K562 (cell line): ENCODE data around the gene REXO2. TPM values are rescaled to one million over a fixed set of nuclear protein-coding genes. Genes with fewer than 3 reads are reported as not detected.
A peak's percentile ranks its signal among the peaks of the same experiment; 100 is the strongest.

Experiments used
- ATAC-seq: fragments of 200-7000 bp; cut with Tn5 transposase; 3 replicates; pipeline ENCODE4 v1.9.1; 2020; ENCODE audit warnings: moderate library complexity
- BruUV-seq: library from RNA; stranded (reverse); fragments of 400-500 nt; replicated peaks from 2 replicates; lab custom pipeline; 2021; lab: Mats Ljungman, UMichigan
- CTCF ChIA-PET: fragments of 300-600 bp; formaldehyde crosslinking; extraction: SDS; loops from one replicate; lab custom pipeline; 2021; ENCODE audit warnings: low intra/inter-chr PET ratio; lab: Yijun Ruan, JAX
- POLR2A ChIA-PET: fragments of 300-600, 350-650 bp; sonication (Branson Sonifier 250); formaldehyde crosslinking; extraction: SDS; loops from one replicate; lab custom pipeline; 2021; ENCODE audit warnings: antibody characterized with exemption, inconsistent platforms; lab: Yijun Ruan, JAX
- DNase-seq, 4 experiments: peaks; one replicate each; pipeline versions ENCODE4 v3.0.0 to v3.0.0-alpha.2; 2011 to 2018; ENCODE audit warnings: low spot score in 3 of 4, mixed read lengths in 3 of 4; ENCODE audit errors: extremely low read depth in 1 of 4
- FAIRE-seq: peaks from 2 replicates; lab custom pipeline; 2011; peaks lifted over from hg19 to GRCh38; lab: Jason Lieb, UNC
- H2AFZ ChIP-seq: 2 replicates; pipeline ENCODE4 v1.6.0; 2011; ENCODE audit warnings: low read depth, low read length, control low read depth, inconsistent platforms
- H3K27ac ChIP-seq: fragments of 200-600 bp; 3 replicates; pipeline ENCODE4 v1.8.0; 2011; ENCODE audit warnings: low read depth, mild to moderate bottlenecking, control low read depth, inconsistent platforms, low read length, moderate library complexity, mixed read lengths; ENCODE audit errors: extremely low read depth
- H3K27me3 ChIP-seq, 2 experiments: fragments of 300-600 bp in 1 of 2; 2 replicates in 1 of 2; 3 replicates in 1 of 2; pipeline versions ENCODE4 v1.6.0 to v1.8.0; 2011; ENCODE audit warnings: inconsistent platforms in 2 of 2, low read length in 2 of 2, mild to moderate bottlenecking in 1 of 2, mixed read lengths in 1 of 2, moderate library complexity in 1 of 2; ENCODE audit not compliant: control insufficient read depth in 2 of 2, insufficient read depth in 2 of 2
- H3K36me3 ChIP-seq: fragments of 300-600 bp; 3 replicates; pipeline ENCODE4 v1.8.0; 2011; ENCODE audit warnings: mild to moderate bottlenecking, low read length, inconsistent platforms; ENCODE audit not compliant: control insufficient read depth, insufficient read depth
- H3K4me1 ChIP-seq, 2 experiments: fragments of 200-600 bp in 1 of 2; replicated peaks in 1 of 2; 2 replicates in 1 of 2; 3 replicates in 1 of 2; pipeline versions ENCODE4 v1.5.1 to v1.8.0; 2011; ENCODE audit warnings: inconsistent platforms in 2 of 2, low read length in 2 of 2, mild to moderate bottlenecking in 1 of 2, mixed read lengths in 1 of 2, moderate library complexity in 1 of 2; ENCODE audit not compliant: control insufficient read depth in 2 of 2, insufficient read depth in 2 of 2
- H3K4me2 ChIP-seq: 2 replicates; pipeline ENCODE4 v1.6.1; 2011; ENCODE audit warnings: low read length, control low read depth, inconsistent platforms, mixed read lengths; ENCODE audit not compliant: insufficient read depth
- H3K4me3 ChIP-seq: fragments of 200-600 bp; sonication (generic), shearing (Covaris generic); 2 replicates; pipeline ENCODE4 v1.5.1; 2016; ENCODE audit warnings: control low read depth, inconsistent platforms
- H3K79me2 ChIP-seq: fragments of 200-600 bp; 3 replicates; pipeline ENCODE4 v1.8.0; 2011; ENCODE audit warnings: low read length, inconsistent platforms; ENCODE audit not compliant: control insufficient read depth, insufficient read depth
- H3K9ac ChIP-seq, 2 experiments: 2 replicates each; pipeline versions ENCODE4 v1.6.0 to v1.6.1; 2011; ENCODE audit warnings: low read depth in 2 of 2, low read length in 2 of 2, control low read depth in 1 of 2, inconsistent platforms in 1 of 2, mild to moderate bottlenecking in 1 of 2, mixed read lengths in 1 of 2; ENCODE audit not compliant: insufficient read depth in 1 of 2
- H3K9me1 ChIP-seq: one replicate; pipeline ENCODE4 v1.6.0; 2011; ENCODE audit warnings: inconsistent platforms, mild to moderate bottlenecking, low read length, moderate library complexity; ENCODE audit not compliant: control insufficient read depth, insufficient read depth
- H3K9me3 ChIP-seq: replicated peaks from 2 replicates; pipeline ENCODE4 v1.5.1; 2011; ENCODE audit warnings: low read depth, low read length, inconsistent platforms; ENCODE audit not compliant: control insufficient read depth, insufficient read depth
- H4K20me1 ChIP-seq: replicated peaks from 2 replicates; pipeline ENCODE4 v1.6.1; 2011; ENCODE audit warnings: low read length, inconsistent platforms, mixed read lengths; ENCODE audit not compliant: control insufficient read depth, insufficient read depth
- POLR2A ChIP-seq: fragments of 450-650 bp; conservative IDR thresholded peaks from 2 replicates; pipeline ENCODE4 v1.6.1; 2016
- RBBP5 ChIP-seq: fragments of 200-600 bp; sonication (generic); IDR thresholded peaks from 2 replicates; pipeline ENCODE4 v1.6.1; 2012; ENCODE audit warnings: borderline replicate concordance, mild to moderate bottlenecking, low read length, control low read depth, inconsistent platforms; ENCODE audit not compliant: insufficient read depth, poor library complexity, severe bottlenecking
- SMARCC2 ChIP-seq: fragments of 450-650 bp; IDR thresholded peaks from 2 replicates; pipeline ENCODE4 v1.6.1; 2017; ENCODE audit warnings: antibody characterized with exemption, moderate library complexity, mild to moderate bottlenecking, low read depth
- SOX6 ChIP-seq: fragments of 450-650 bp; IDR thresholded peaks from 2 replicates; pipeline ENCODE4 v1.6.1; 2014; ENCODE audit warnings: mild to moderate bottlenecking
- STAT5A ChIP-seq: IDR thresholded peaks from 2 replicates; pipeline ENCODE4 v1.6.1; 2012; ENCODE audit warnings: low read length, inconsistent platforms, borderline replicate concordance
- ZC3H8 ChIP-seq: fragments of 450-650 bp; IDR thresholded peaks from 2 replicates; pipeline ENCODE4 v1.6.1; 2017
- ZNF347 ChIP-seq: fragments of 450-650 bp; formaldehyde crosslinking; IDR thresholded peaks from 2 replicates; pipeline ENCODE4 v1.4.0; 2020; ENCODE audit warnings: low read depth, mild to moderate bottlenecking, moderate library complexity
- WGBS: fragments of 100-300 bp; shearing (Covaris generic); methylation state at CpG from one replicate; pipeline ENCODE4 v1.1.6; 2016; ENCODE audit warnings: low coverage, mixed read lengths; ENCODE audit not compliant: insufficient coverage; ENCODE audit errors: missing lambda C conversion rate; 5-methylcytosine and 5-hydroxymethylcytosine counted together
- in situ Hi-C: fragments of 300-500 bp; cut with MboI; formaldehyde crosslinking; loops from 4 replicates; pipeline ENCODE4 v1.15.0; 2018; ENCODE audit warnings: inconsistent platforms, mixed read lengths
- intact Hi-C: fragments of 100-400 bp; cut with micrococcal nuclease; formaldehyde crosslinking; loops from 2 replicates; pipeline ENCODE4 v1.14.2; 2022
- polyA plus RNA-seq, 8 experiments: library from polyadenylated mRNA; depleted of rRNA in 4 of 8; stranded (reverse) in 5 of 8; unstranded in 3 of 8; fragments of >200 nt; fragmentation: Nextera tagmentation in 2 of 8; fragmentation: Illumina TruSeq in 1 of 8; extraction: Ambion mirVana in 2 of 8; extraction: Trizol in 1 of 8; gene quantifications; 2 replicates each; pipeline versions ENCODE4 v1.2.1 to v1.2.3, GENCODE V29; 2011 to 2014; ENCODE audit warnings: inconsistent platforms in 1 of 8, missing spikeins in 1 of 8
- total RNA-seq, 7 experiments: library from RNA; depleted of rRNA in 6 of 7; stranded (reverse); fragments of >200 nt in 6 of 7; fragmentation: Illumina TruSeq in 2 of 7; extraction: Trizol in 2 of 7; gene quantifications; 2 replicates each; pipeline versions ENCODE4 v1.2.1 to v1.2.3, GENCODE V29; 2011 to 2021; ENCODE audit warnings: low replicate concordance in 1 of 7
- TF ChIP-seq, protein P1 (sequence below): fragments of 250-450 bp; sonication (Bioruptor Pico); IDR thresholded peaks from 2 replicates; pipeline ENCODE4 v1.4.0; 2020; ENCODE audit warnings: mild to moderate bottlenecking, moderate library complexity

The REXO2 gene
- total and polyA plus RNA-seq, 9 of the 15 experiments (the other 6 are each of a cell fraction or from before 2014, with no cell fraction given) = 143 to 370 (median 193) TPM

DNA sequence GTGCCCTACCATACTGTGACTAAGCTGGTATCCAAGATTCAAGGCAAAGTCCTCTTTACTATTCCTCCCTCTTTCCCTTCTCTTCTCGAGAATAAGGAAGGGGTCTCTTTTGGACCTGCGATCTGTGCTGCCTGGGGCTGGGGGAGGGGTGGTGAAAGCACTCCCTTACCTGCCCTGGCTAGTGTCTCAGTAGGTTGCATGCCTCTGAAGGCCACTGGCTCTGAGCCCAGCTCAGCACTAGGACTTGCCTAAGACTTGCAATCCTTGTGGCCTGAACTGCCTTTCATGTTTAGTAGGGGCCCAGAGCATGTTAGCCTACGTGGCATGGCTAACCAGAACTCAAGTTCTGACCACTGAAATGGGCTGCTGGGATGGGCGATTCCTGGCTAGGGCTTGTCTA lies 13.0 kb upstream of the REXO2 start:
- Histone ChIP-seq H3K4me1 (no peaks in the 10 kb centered on the region; a peak in 1 of 5 replicates), H2AFZ (no peak overlapping the region), H4K20me1 (no peaks in the 10 kb centered on the region), H3K27me3 (no peaks in the 10 kb centered on the region), H3K27ac (no peak overlapping the region), H3K9me3 (no peaks in the 10 kb centered on the region; the same call in 1 of the 2 replicates), H3K9ac (no peak overlapping the region), H3K36me3 (no peaks in the 10 kb centered on the region), H3K79me2 (no peaks in the 10 kb centered on the region), H3K4me3 (no peak overlapping the region), H3K9me1 (no peaks in the 10 kb centered on the region), H3K4me2 (no peak overlapping the region)
- in situ Hi-C loops (no loop called here), intact Hi-C loops (no loop called here)
- DNase-seq (no peak), FAIRE-seq (no peak), ATAC-seq (peak; percentile 25; the same call in 1 of the 3 replicates)
- ChIA-PET POLR2A (interaction anchor here (1.9 to 2.0 kb wide), 2 partner anchors 11 to 16 kb away, joined by 5 to 7 read pairs; no protein-coding TSS in a partner anchor), CTCF (no interaction called here)
- BruUV-seq = no TSS peak
- WGBS = 51% methylated on average over 4 of the region's 4 CpGs
- TF ChIP-seq SOX6 (no peak), ZNF347 (CRISPR knock-in tag) (no peak), RBBP5 (no peak), STAT5A (no peak), ZC3H8 (no peak), POLR2A (no peak), SMARCC2 (no peak)
- TF ChIP-seq, protein P1, sequence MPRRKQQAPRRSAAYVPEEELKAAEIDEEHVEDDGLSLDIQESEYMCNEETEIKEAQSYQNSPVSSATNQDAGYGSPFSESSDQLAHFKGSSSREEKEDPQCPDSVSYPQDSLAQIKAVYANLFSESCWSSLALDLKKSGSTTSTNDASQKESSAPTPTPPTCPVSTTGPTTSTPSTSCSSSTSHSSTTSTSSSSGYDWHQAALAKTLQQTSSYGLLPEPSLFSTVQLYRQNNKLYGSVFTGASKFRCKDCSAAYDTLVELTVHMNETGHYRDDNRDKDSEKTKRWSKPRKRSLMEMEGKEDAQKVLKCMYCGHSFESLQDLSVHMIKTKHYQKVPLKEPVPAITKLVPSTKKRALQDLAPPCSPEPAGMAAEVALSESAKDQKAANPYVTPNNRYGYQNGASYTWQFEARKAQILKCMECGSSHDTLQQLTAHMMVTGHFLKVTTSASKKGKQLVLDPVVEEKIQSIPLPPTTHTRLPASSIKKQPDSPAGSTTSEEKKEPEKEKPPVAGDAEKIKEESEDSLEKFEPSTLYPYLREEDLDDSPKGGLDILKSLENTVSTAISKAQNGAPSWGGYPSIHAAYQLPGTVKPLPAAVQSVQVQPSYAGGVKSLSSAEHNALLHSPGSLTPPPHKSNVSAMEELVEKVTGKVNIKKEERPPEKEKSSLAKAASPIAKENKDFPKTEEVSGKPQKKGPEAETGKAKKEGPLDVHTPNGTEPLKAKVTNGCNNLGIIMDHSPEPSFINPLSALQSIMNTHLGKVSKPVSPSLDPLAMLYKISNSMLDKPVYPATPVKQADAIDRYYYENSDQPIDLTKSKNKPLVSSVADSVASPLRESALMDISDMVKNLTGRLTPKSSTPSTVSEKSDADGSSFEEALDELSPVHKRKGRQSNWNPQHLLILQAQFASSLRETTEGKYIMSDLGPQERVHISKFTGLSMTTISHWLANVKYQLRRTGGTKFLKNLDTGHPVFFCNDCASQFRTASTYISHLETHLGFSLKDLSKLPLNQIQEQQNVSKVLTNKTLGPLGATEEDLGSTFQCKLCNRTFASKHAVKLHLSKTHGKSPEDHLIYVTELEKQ (CRISPR knock-in tag) = no peak
